IPS-15b (cell line): ENCODE data around the gene SLC25A36.
A peak's percentile ranks its signal among the peaks of the same experiment; 100 is the strongest.

ENCODE experiments used
- H3K27me3 ChIP-seq: one replicate; pipeline ENCODE4 v1.6.1; 2013; ENCODE audit warnings: low read length; ENCODE audit not compliant: control insufficient read depth, insufficient read depth
- H3K36me3 ChIP-seq: one replicate; pipeline ENCODE4 v1.6.1; 2013; ENCODE audit warnings: low read length; ENCODE audit not compliant: control insufficient read depth, insufficient read depth
- H3K4me1 ChIP-seq: one replicate; pipeline ENCODE4 v1.6.1; 2013; ENCODE audit warnings: mild to moderate bottlenecking, low read length; ENCODE audit not compliant: control insufficient read depth, insufficient read depth
- H3K4me3 ChIP-seq: one replicate; pipeline ENCODE4 v1.5.1; 2013; ENCODE audit warnings: low read depth, low read length
- H3K9ac ChIP-seq: one replicate; pipeline ENCODE4 v1.6.1; 2013; ENCODE audit warnings: low read depth, mild to moderate bottlenecking, low read length
- H3K9me3 ChIP-seq: one replicate; pipeline ENCODE4 v1.6.1; 2013; ENCODE audit warnings: mild to moderate bottlenecking, low read length; ENCODE audit not compliant: control insufficient read depth, insufficient read depth

Gene SLC25A36

GRCh38 chr3:140913728-140914127 lies 27.9 kb upstream of the SLC25A36 start:
- no peaks in the 10 kb centered on the region for H3K4me1 ChIP-seq
- no peaks in the 10 kb centered on the region for H3K9me3 ChIP-seq
- H3K27me3 ChIP-seq, result peaks cover 2% of the 10 kb centered on the region
- H3K9ac ChIP-seq, result no peak overlapping the region
- no peak overlapping the region for H3K4me3 ChIP-seq
- no peaks in the 10 kb centered on the region for H3K36me3 ChIP-seq

GRCh38 chr3:140914384-140914945 lies 27.2 kb upstream of the SLC25A36 start:
- Histone ChIP-seq H3K27me3 (peaks cover 2% of the 10 kb centered on the region), H3K9ac (no peak overlapping the region), H3K36me3 (no peaks in the 10 kb centered on the region), H3K4me1 (no peaks in the 10 kb centered on the region), H3K9me3 (no peaks in the 10 kb centered on the region), H3K4me3 (no peak overlapping the region)

- H3K9ac ChIP-seq, result no peak overlapping the region
- H3K4me3 ChIP-seq, result no peak overlapping the region
- H3K9me3 ChIP-seq, result no peaks in the 10 kb centered on the region
- peaks cover 2% of the 10 kb centered on the region for H3K27me3 ChIP-seq
- no peaks in the 10 kb centered on the region for H3K4me1 ChIP-seq
- no peaks in the 10 kb centered on the region for H3K36me3 ChIP-seq
Measured at GRCh38 chr3:140916603-140917002, 25.0 kb upstream of the SLC25A36 start.

- Histone ChIP-seq H3K9me3 (no peaks in the 10 kb centered on the region), H3K4me1 (no peaks in the 10 kb centered on the region), H3K4me3 (no peak overlapping the region), H3K27me3 (peaks cover 2% of the 10 kb centered on the region), H3K9ac (no peak overlapping the region), H3K36me3 (no peaks in the 10 kb centered on the region)
Measured at GRCh38 chr3:140917772-140918171, 23.9 kb upstream of the SLC25A36 start.

DNA sequence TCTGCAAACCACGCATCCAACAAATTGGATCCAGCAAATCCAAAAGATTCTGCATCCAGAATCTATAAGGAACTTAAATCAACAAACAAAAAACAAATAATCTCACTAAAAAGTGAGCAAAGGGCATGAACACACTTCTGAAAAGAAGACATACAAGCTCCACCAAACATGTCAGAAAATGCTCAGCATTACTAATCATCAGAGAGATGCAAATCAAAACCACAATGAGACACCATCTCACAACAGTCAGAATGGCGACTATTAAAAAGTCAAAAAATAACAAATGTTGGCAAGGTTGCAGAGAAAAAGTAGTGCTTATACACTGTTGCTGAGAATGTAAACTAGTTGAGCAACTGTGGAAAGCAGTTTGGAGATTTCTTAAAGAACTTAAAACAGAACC lies 21.6 kb upstream of the SLC25A36 start:
- H3K9me3 ChIP-seq, result no peaks in the 10 kb centered on the region
- peaks cover 2% of the 10 kb centered on the region for H3K27me3 ChIP-seq
- no peak overlapping the region for H3K4me3 ChIP-seq
- H3K4me1 ChIP-seq, result no peaks in the 10 kb centered on the region
- no peaks in the 10 kb centered on the region for H3K36me3 ChIP-seq
- H3K9ac ChIP-seq, result no peak overlapping the region

DNA sequence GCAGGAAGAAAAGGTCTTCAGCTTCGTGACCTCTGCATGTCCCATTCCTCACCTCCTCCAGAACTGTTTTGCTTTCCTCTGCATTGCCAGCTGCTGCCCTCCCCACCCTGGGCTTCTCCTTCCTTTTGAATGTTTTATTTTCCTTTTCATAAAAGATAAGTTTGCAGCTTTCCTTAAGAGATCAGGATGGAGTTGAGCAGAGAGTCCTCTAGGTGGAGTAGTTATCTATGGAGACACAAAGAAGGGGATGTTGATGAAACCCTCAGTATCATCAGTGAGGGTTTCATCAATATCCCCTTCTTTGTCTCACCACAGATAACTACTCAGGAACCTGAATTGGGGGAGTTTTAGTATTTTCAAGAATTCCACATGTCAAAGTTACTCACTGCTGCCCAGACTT lies 19.0 kb upstream of the SLC25A36 start:
- Histone ChIP-seq H3K36me3 (no peaks in the 10 kb centered on the region), H3K4me1 (no peaks in the 10 kb centered on the region), H3K4me3 (no peak overlapping the region), H3K9ac (no peak overlapping the region), H3K27me3 (no peaks in the 10 kb centered on the region), H3K9me3 (no peaks in the 10 kb centered on the region)

DNA sequence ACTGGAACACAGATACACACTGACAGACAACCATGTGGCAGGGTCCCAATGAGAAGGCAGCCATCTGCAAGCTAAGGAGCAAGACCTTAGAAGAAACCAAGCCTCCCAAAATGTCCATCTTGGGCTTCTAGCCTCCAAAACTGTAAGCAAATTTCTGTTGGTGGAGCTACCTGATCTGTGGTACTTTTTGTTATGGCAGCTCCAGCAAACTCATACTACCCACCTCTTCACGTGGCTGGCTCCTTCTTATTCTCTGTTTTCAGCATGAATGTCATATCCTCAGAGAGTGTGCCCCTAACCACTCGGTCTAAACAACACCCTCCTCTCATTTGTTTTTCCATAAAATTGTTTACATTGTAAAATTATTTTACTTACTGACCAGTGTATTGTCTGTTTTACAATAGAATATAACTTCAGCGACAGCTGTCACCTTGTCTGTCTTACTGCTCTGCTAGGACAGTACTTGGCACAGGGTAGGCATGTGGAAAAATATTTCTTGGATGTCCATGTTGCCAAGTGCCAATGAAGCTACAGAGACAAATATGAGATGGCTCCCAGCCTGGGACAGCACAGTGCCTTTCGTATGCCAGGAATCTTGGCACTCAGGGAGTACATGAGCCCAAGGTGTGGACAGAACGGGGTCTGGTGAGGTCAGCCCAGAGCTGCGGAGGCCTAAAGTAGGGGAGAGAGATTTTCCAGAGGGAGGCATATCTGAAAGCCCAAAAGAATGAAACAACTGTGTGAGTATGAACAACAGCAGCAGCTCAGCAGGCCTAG lies 17.4 kb upstream of the SLC25A36 start:
- Histone ChIP-seq H3K4me1 (no peaks in the 10 kb centered on the region), H3K27me3 (no peaks in the 10 kb centered on the region), H3K9me3 (no peaks in the 10 kb centered on the region), H3K4me3 (no peak overlapping the region), H3K9ac (no peak overlapping the region), H3K36me3 (no peaks in the 10 kb centered on the region)

GRCh38 chr3:140927279-140928069 lies 14.2 kb upstream of the SLC25A36 start:
- Histone ChIP-seq H3K36me3 (no peaks in the 10 kb centered on the region), H3K9me3 (no peaks in the 10 kb centered on the region), H3K9ac (no peak overlapping the region), H3K4me1 (no peaks in the 10 kb centered on the region), H3K4me3 (no peak overlapping the region), H3K27me3 (no peaks in the 10 kb centered on the region)

DNA sequence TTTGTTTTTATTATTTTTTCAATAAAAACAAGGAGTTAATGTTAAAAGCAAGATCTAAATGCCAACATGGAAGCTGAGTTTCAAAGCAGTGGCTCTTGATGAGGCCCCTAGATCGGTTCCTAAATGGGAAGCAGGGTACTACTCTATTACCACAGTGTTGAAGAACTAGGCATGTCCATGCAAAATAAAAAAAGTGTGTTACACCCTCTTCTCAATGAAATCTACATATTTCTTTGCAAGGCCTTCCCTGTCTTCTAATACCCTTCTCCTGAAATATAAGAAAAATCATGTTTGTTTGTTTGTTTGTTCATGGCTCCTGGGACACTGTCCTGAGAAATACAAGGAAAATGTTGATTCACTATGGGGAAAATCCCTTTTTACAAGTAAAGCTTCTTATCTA lies 12.2 kb upstream of the SLC25A36 start:
- Histone ChIP-seq H3K36me3 (no peaks in the 10 kb centered on the region), H3K4me1 (no peaks in the 10 kb centered on the region), H3K4me3 (no peak overlapping the region), H3K27me3 (no peaks in the 10 kb centered on the region), H3K9ac (no peak overlapping the region), H3K9me3 (no peaks in the 10 kb centered on the region)

GRCh38 chr3:140931016-140931454 lies 10.6 kb upstream of the SLC25A36 start:
- Histone ChIP-seq H3K27me3 (no peaks in the 10 kb centered on the region), H3K9me3 (no peaks in the 10 kb centered on the region), H3K36me3 (no peaks in the 10 kb centered on the region), H3K4me3 (peak overlapping the region; percentile 61), H3K9ac (no peak overlapping the region), H3K4me1 (no peaks in the 10 kb centered on the region)

DNA sequence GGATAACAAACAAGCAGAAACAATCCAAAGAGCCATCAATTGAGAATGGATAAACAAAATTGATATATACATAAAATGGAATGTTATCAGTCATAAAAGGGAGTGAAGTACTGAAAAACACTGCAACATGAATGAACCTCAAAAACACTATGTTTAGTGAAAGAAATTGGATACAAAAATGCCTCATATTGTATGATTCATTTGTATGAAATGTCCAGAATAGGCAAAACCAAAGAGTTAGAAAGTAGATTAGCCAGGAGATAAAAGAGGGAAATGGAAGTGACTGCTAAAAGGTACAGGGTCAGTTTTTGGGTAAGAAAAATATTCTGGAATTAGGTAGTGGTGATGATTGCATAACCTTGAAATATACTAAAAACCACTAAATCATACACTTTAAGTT lies 9.8 kb upstream of the SLC25A36 start:
- Histone ChIP-seq H3K27me3 (no peaks in the 10 kb centered on the region), H3K36me3 (no peaks in the 10 kb centered on the region), H3K4me3 (no peak overlapping the region), H3K4me1 (no peaks in the 10 kb centered on the region), H3K9ac (no peak overlapping the region), H3K9me3 (no peaks in the 10 kb centered on the region)

GRCh38 chr3:140933109-140933508 lies 8.5 kb upstream of the SLC25A36 start:
- Histone ChIP-seq H3K36me3 (no peaks in the 10 kb centered on the region), H3K9me3 (no peaks in the 10 kb centered on the region), H3K9ac (no peak overlapping the region), H3K4me1 (no peaks in the 10 kb centered on the region), H3K4me3 (no peak overlapping the region), H3K27me3 (no peaks in the 10 kb centered on the region)
